GM23338 (cell line): ENCODE data around the gene NYAP2. TPM values are rescaled to one million over a fixed set of nuclear protein-coding genes. Genes with fewer than 3 reads are reported as not detected.
A peak's percentile ranks its signal among the peaks of the same experiment; 100 is the strongest.

Experiments used
- ATAC-seq: fragments of 200-7000 bp; cut with Tn5 transposase; 3 replicates; pipeline ENCODE4 v1.9.1; 2020
- DNase-seq: peaks from one replicate; pipeline ENCODE4 v3.0.0-alpha.2; 2015; ENCODE audit warnings: low spot score
- H2AFZ ChIP-seq: fragments of 200-600 bp; sonication (generic); 2 replicates; pipeline ENCODE4 v1.8.0; 2016; ENCODE audit warnings: antibody characterized with exemption, mild to moderate bottlenecking, moderate library complexity
- H3F3A ChIP-seq: fragments of 200-600 bp; sonication (generic); replicated peaks from 2 replicates; pipeline ENCODE4 v1.8.0; 2017; ENCODE audit warnings: antibody characterized with exemption, mixed run types, low read depth
- H3K27ac ChIP-seq: fragments of 200-600 bp; sonication (generic); 2 replicates; pipeline ENCODE4 v1.6.1; 2016; ENCODE audit warnings: low read depth
- H3K27me3 ChIP-seq: fragments of 200-600 bp; sonication (generic); 2 replicates; pipeline ENCODE4 v1.8.0; 2016; ENCODE audit warnings: mild to moderate bottlenecking, mixed run types, moderate library complexity; ENCODE audit not compliant: insufficient read depth
- H3K36me3 ChIP-seq: fragments of 200-600 bp; sonication (generic); 2 replicates; pipeline ENCODE4 v1.8.0; 2016; ENCODE audit warnings: mild to moderate bottlenecking; ENCODE audit not compliant: insufficient read depth
- H3K4me1 ChIP-seq: fragments of 200-600 bp; sonication (generic); 2 replicates; pipeline ENCODE4 v1.8.0; 2016; ENCODE audit warnings: mild to moderate bottlenecking, moderate library complexity; ENCODE audit not compliant: insufficient read depth
- H3K4me2 ChIP-seq: fragments of 200-600 bp; sonication (generic); 2 replicates; pipeline ENCODE4 v1.7.1; 2017; ENCODE audit warnings: mixed run types
- H3K4me3 ChIP-seq: fragments of 200-600 bp; sonication (generic); 2 replicates; pipeline ENCODE4 v1.6.1; 2016; ENCODE audit warnings: mixed run types
- H3K79me2 ChIP-seq: fragments of 200-600 bp; sonication (generic); replicated peaks from 2 replicates; pipeline ENCODE4 v1.8.0; 2017; ENCODE audit warnings: mild to moderate bottlenecking; ENCODE audit not compliant: insufficient read depth
- H3K9me2 ChIP-seq: fragments of 200-600 bp; sonication (generic); 2 replicates; pipeline ENCODE4 v1.8.0; 2017; ENCODE audit not compliant: insufficient read depth
- H4K20me1 ChIP-seq: fragments of 200-600 bp; sonication (generic); replicated peaks from 2 replicates; pipeline ENCODE4 v1.8.0; 2017; ENCODE audit warnings: mild to moderate bottlenecking; ENCODE audit not compliant: insufficient read depth
- H3K27ac Mint-ChIP-seq: 2 replicates; pipeline ENCODE4 v1.8.0; 2020; ENCODE audit warnings: inconsistent platforms, mild to moderate bottlenecking, moderate library complexity, mixed read lengths
- H3K27me3 Mint-ChIP-seq: 3 replicates; pipeline ENCODE4 v1.8.0; 2022; ENCODE audit warnings: low read depth, mild to moderate bottlenecking, moderate library complexity, mixed read lengths, inconsistent platforms; ENCODE audit not compliant: insufficient read depth, poor library complexity
- H3K36me3 Mint-ChIP-seq: 3 replicates; pipeline ENCODE4 v1.8.0; 2021; ENCODE audit warnings: low read depth, mild to moderate bottlenecking, inconsistent platforms, moderate library complexity, mixed read lengths
- H3K4me1 Mint-ChIP-seq: 3 replicates; pipeline ENCODE4 v1.8.0; 2020; ENCODE audit warnings: mild to moderate bottlenecking, inconsistent platforms, mixed read lengths
- H3K4me3 Mint-ChIP-seq: 3 replicates; pipeline ENCODE4 v1.8.0; 2021; ENCODE audit warnings: moderate library complexity, mild to moderate bottlenecking, inconsistent platforms, mixed read lengths
- H3K9me3 Mint-ChIP-seq: 3 replicates; pipeline ENCODE4 v1.8.0; 2020; ENCODE audit warnings: moderate library complexity, mild to moderate bottlenecking, inconsistent platforms, mixed read lengths
- CREB1 ChIP-seq: fragments of 250-450 bp; sonication (Bioruptor Pico); IDR thresholded peaks from 2 replicates; pipeline ENCODE4 v1.5.0; 2020; ENCODE audit warnings: low read depth, mild to moderate bottlenecking, moderate library complexity
- EZH2 ChIP-seq: fragments of 200-600 bp; sonication (generic); IDR thresholded peaks from one replicate; pipeline ENCODE4 v1.8.0; 2017; ENCODE audit warnings: antibody characterized with exemption, mild to moderate bottlenecking, low read depth; ENCODE audit not compliant: unreplicated experiment
- EZH2phosphoT487 ChIP-seq: fragments of 200-600 bp; sonication (generic); IDR thresholded peaks from one replicate; pipeline ENCODE4 v1.8.1; 2018; ENCODE audit warnings: antibody characterized with exemption; ENCODE audit not compliant: unreplicated experiment
- NANOG ChIP-seq: IDR thresholded peaks from 2 replicates; pipeline ENCODE4 v1.6.1; 2016; ENCODE audit warnings: antibody characterized with exemption, borderline replicate concordance
- POLR2AphosphoS5 ChIP-seq: IDR thresholded peaks from 2 replicates; pipeline ENCODE4 v1.6.1; 2016; ENCODE audit warnings: antibody characterized with exemption, low read depth
- STAT1 ChIP-seq: IDR thresholded peaks from one replicate; pipeline ENCODE4 v1.6.1; 2016; ENCODE audit warnings: antibody characterized with exemption; ENCODE audit not compliant: unreplicated experiment
- ZNF114 ChIP-seq: fragments of 250-450 bp; sonication (Bioruptor Pico); IDR thresholded peaks from 2 replicates; pipeline ENCODE4 v1.5.0; 2020; ENCODE audit warnings: mild to moderate bottlenecking, moderate library complexity
- ZNF331 ChIP-seq: fragments of 250-450 bp; sonication (Bioruptor Pico); IDR thresholded peaks from 2 replicates; pipeline ENCODE4 v1.5.0; 2020; ENCODE audit warnings: low read depth, mild to moderate bottlenecking, moderate library complexity
- polyA plus RNA-seq: library from polyadenylated mRNA; unstranded; fragments of >200 nt; fragmentation: Nextera tagmentation; extraction: Ambion mirVana; gene quantifications from 2 replicates; pipeline ENCODE4 v1.2.1, GENCODE V29; 2016
- total RNA-seq: library from RNA; depleted of rRNA; stranded (reverse); fragments of >200 nt; shearing (Covaris generic); gene quantifications from 2 replicates; pipeline ENCODE4 v1.2.3, GENCODE V29; 2014
- TF ChIP-seq, protein P1 (sequence below): IDR thresholded peaks from one replicate; pipeline ENCODE4 v1.6.1; 2018; ENCODE audit warnings: antibody characterized with exemption; ENCODE audit not compliant: unreplicated experiment
- TF ChIP-seq, protein P2 (sequence below): fragments of 250-450 bp; sonication (Bioruptor Pico); IDR thresholded peaks from 2 replicates; pipeline ENCODE4 v1.5.0; 2020; ENCODE audit warnings: mild to moderate bottlenecking, moderate library complexity
- TF ChIP-seq, protein P3 (sequence below): IDR thresholded peaks from 2 replicates; pipeline ENCODE4 v1.6.1; 2016; ENCODE audit warnings: antibody characterized with exemption
- TF ChIP-seq, protein P4 (sequence below), 2 experiments: fragments of 200-600 bp in 1 of 2; sonication (generic) in 1 of 2; conservative IDR thresholded peaks; 2 replicates each; pipeline versions ENCODE4 v1.5.1 to v1.6.1; 2016 to 2017; ENCODE audit warnings: antibody characterized with exemption in 2 of 2, low read depth in 2 of 2, mild to moderate bottlenecking in 2 of 2, moderate library complexity in 1 of 2

The NYAP2 gene
- total and polyA plus RNA-seq, 2 experiments from 2014 or later, result not detected

GRCh38 chr2:225465827-225466226, 66.3 kb downstream of the NYAP2 start:
- H3K4me1 ChIP-seq, result peaks cover 19% of the 10 kb centered on the region
- no peak for TF ChIP-seq STAT1
- 0 out of 2 replicates have a peak, but pooled peaks have one; percentile 25 for TF ChIP-seq CREB1 (CRISPR knock-in tag)
- no peak for TF ChIP-seq ZNF331 (CRISPR knock-in tag)
- TF ChIP-seq, protein P1, sequence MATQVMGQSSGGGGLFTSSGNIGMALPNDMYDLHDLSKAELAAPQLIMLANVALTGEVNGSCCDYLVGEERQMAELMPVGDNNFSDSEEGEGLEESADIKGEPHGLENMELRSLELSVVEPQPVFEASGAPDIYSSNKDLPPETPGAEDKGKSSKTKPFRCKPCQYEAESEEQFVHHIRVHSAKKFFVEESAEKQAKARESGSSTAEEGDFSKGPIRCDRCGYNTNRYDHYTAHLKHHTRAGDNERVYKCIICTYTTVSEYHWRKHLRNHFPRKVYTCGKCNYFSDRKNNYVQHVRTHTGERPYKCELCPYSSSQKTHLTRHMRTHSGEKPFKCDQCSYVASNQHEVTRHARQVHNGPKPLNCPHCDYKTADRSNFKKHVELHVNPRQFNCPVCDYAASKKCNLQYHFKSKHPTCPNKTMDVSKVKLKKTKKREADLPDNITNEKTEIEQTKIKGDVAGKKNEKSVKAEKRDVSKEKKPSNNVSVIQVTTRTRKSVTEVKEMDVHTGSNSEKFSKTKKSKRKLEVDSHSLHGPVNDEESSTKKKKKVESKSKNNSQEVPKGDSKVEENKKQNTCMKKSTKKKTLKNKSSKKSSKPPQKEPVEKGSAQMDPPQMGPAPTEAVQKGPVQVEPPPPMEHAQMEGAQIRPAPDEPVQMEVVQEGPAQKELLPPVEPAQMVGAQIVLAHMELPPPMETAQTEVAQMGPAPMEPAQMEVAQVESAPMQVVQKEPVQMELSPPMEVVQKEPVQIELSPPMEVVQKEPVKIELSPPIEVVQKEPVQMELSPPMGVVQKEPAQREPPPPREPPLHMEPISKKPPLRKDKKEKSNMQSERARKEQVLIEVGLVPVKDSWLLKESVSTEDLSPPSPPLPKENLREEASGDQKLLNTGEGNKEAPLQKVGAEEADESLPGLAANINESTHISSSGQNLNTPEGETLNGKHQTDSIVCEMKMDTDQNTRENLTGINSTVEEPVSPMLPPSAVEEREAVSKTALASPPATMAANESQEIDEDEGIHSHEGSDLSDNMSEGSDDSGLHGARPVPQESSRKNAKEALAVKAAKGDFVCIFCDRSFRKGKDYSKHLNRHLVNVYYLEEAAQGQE, result no peak
- TF ChIP-seq, protein P2, sequence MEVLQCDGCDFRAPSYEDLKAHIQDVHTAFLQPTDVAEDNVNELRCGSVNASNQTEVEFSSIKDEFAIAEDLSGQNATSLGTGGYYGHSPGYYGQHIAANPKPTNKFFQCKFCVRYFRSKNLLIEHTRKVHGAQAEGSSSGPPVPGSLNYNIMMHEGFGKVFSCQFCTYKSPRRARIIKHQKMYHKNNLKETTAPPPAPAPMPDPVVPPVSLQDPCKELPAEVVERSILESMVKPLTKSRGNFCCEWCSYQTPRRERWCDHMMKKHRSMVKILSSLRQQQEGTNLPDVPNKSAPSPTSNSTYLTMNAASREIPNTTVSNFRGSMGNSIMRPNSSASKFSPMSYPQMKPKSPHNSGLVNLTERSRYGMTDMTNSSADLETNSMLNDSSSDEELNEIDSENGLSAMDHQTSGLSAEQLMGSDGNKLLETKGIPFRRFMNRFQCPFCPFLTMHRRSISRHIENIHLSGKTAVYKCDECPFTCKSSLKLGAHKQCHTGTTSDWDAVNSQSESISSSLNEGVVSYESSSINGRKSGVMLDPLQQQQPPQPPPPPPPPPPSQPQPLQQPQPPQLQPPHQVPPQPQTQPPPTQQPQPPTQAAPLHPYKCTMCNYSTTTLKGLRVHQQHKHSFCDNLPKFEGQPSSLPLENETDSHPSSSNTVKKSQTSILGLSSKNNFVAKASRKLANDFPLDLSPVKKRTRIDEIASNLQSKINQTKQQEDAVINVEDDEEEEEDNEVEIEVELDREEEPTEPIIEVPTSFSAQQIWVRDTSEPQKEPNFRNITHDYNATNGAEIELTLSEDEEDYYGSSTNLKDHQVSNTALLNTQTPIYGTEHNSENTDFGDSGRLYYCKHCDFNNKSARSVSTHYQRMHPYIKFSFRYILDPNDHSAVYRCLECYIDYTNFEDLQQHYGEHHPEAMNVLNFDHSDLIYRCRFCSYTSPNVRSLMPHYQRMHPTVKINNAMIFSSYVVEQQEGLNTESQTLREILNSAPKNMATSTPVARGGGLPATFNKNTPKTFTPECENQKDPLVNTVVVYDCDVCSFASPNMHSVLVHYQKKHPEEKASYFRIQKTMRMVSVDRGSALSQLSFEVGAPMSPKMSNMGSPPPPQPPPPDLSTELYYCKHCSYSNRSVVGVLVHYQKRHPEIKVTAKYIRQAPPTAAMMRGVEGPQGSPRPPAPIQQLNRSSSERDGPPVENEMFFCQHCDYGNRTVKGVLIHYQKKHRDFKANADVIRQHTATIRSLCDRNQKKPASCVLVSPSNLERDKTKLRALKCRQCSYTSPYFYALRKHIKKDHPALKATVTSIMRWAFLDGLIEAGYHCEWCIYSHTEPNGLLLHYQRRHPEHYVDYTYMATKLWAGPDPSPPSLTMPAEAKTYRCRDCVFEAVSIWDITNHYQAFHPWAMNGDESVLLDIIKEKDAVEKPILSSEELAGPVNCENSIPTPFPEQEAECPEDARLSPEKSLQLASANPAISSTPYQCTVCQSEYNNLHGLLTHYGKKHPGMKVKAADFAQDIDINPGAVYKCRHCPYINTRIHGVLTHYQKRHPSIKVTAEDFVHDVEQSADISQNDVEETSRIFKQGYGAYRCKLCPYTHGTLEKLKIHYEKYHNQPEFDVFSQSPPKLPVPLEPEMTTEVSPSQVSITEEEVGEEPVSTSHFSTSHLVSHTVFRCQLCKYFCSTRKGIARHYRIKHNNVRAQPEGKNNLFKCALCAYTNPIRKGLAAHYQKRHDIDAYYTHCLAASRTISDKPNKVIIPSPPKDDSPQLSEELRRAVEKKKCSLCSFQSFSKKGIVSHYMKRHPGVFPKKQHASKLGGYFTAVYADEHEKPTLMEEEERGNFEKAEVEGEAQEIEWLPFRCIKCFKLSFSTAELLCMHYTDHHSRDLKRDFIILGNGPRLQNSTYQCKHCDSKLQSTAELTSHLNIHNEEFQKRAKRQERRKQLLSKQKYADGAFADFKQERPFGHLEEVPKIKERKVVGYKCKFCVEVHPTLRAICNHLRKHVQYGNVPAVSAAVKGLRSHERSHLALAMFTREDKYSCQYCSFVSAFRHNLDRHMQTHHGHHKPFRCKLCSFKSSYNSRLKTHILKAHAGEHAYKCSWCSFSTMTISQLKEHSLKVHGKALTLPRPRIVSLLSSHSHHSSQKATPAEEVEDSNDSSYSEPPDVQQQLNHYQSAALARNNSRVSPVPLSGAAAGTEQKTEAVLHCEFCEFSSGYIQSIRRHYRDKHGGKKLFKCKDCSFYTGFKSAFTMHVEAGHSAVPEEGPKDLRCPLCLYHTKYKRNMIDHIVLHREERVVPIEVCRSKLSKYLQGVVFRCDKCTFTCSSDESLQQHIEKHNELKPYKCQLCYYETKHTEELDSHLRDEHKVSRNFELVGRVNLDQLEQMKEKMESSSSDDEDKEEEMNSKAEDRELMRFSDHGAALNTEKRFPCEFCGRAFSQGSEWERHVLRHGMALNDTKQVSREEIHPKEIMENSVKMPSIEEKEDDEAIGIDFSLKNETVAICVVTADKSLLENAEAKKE, result 0 out of 2 replicates have a peak, but pooled peaks have one; percentile 54
- no peak for TF ChIP-seq EZH2
- TF ChIP-seq NANOG, result peak; percentile 78; the same call in 1 of the 2 replicates
- no peak for TF ChIP-seq POLR2AphosphoS5
- TF ChIP-seq, protein P3, sequence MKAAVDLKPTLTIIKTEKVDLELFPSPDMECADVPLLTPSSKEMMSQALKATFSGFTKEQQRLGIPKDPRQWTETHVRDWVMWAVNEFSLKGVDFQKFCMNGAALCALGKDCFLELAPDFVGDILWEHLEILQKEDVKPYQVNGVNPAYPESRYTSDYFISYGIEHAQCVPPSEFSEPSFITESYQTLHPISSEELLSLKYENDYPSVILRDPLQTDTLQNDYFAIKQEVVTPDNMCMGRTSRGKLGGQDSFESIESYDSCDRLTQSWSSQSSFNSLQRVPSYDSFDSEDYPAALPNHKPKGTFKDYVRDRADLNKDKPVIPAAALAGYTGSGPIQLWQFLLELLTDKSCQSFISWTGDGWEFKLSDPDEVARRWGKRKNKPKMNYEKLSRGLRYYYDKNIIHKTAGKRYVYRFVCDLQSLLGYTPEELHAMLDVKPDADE, result no peak
- TF ChIP-seq ZNF114 (CRISPR knock-in tag), result no peak
- TF ChIP-seq, protein P4, sequence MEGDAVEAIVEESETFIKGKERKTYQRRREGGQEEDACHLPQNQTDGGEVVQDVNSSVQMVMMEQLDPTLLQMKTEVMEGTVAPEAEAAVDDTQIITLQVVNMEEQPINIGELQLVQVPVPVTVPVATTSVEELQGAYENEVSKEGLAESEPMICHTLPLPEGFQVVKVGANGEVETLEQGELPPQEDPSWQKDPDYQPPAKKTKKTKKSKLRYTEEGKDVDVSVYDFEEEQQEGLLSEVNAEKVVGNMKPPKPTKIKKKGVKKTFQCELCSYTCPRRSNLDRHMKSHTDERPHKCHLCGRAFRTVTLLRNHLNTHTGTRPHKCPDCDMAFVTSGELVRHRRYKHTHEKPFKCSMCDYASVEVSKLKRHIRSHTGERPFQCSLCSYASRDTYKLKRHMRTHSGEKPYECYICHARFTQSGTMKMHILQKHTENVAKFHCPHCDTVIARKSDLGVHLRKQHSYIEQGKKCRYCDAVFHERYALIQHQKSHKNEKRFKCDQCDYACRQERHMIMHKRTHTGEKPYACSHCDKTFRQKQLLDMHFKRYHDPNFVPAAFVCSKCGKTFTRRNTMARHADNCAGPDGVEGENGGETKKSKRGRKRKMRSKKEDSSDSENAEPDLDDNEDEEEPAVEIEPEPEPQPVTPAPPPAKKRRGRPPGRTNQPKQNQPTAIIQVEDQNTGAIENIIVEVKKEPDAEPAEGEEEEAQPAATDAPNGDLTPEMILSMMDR (conservative IDR thresholded peaks at IDR 0.05; ENCODE audit: low read depth in 2 of 2), result no peak
- no peak for TF ChIP-seq EZH2phosphoT487
- no peaks in the 10 kb centered on the region for H4K20me1 ChIP-seq
- H3K79me2 ChIP-seq, result no peaks in the 10 kb centered on the region
- peak overlapping the region; percentile 42; the same call in 2 of the 3 replicates for H3K4me3 Mint-ChIP-seq
- H3K9me2 ChIP-seq, result peaks cover 15% of the 10 kb centered on the region; the same call in 1 of the 2 replicates
- H3K27me3 ChIP-seq, result no peaks in the 10 kb centered on the region; the same call in 1 of the 2 replicates
- no peaks in the 10 kb centered on the region for H3K27me3 Mint-ChIP-seq
- H3K4me1 Mint-ChIP-seq, result peaks cover 32% of the 10 kb centered on the region
- ATAC-seq, result peak; percentile 99
- no peak overlapping the region for H3K27ac ChIP-seq
- no peak overlapping the region for H3K27ac Mint-ChIP-seq
- H2AFZ ChIP-seq, result no peak overlapping the region
- peaks cover 9% of the 10 kb centered on the region; the same call in 2 of the 3 replicates for H3K36me3 Mint-ChIP-seq
- peak overlapping the region; percentile 10; the same call in 1 of the 2 replicates for H3K4me2 ChIP-seq
- no peak overlapping the region for H3K4me3 ChIP-seq
- no peaks in the 10 kb centered on the region for H3F3A ChIP-seq
- peak; percentile 84 for DNase-seq
- peaks cover 8% of the 10 kb centered on the region; the same call in 2 of the 3 replicates for H3K9me3 Mint-ChIP-seq
- H3K36me3 ChIP-seq, result no peaks in the 10 kb centered on the region
